Measurements from ENCODE around the gene PIAS3. TPM values are rescaled to one million over a fixed set of nuclear protein-coding genes. Genes with fewer than 3 reads are reported as not detected.
"Not testable (repeated sequence)": the region's sequence is repeated elsewhere in the genome, so short reads cannot be mapped to it uniquely, and the experiment has no call there.

Gene PIAS3
- total RNA-seq, 6 donors from 2014 or later, result 23.0 to 71.2 (median 29.5) TPM

DNA sequence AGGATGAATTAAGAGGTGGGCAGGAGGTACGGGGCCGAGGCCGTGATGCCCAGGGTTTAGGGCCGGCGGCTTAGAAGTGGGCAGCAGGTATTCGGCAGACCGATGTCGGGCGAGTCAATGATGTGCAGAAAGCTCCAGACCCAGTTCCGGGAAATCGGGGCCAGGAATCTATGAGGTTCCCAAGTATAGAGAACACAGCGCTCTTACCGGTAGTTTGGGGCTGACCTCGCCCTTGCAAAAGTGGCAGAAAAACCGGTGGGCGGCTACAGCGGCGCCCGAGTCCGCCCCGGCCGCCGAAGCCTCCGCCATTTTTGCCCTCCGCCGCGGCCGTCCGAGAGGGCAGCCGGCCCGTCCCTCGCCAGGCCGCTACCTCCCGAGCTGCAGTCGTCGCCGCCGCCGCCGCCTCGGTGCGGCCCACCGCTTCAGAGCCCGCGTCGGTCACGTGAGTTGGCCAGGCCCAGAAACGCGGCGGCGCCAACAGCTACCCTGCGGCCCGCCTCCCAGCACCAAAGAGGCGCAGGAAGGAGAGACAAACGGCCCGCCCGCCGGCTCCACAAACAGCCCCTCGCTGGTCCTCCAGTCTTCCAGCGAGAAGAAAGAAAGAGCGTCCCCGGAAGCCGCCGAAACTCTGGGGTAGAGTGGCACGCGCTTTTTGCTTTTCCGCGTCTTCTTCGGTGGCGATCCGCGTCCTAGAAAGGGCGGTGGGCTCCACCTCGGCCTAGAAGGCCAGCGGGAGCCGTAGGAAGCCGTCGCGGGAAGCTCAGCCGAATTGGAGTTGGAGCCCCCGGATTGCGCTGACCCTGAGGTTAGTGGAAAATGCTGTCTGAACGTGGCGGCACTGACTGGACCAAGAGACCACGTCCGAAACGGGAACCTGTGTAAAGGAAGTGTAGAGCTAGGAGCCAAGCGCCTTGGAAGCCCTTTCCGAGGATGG, 35.0 kb downstream of the PIAS3 start, which contains the start of the genes POLR3C and RNF115:
POLR3C (plus strand) TSS at position 636 of the 934 bp plus-strand sequence. CDS start 1,577 bp downstream, outside the sequence.
RNF115 (minus strand) TSS at position 531 of the 934 bp plus-strand sequence; CDS start at position 309, 222 bp downstream.
- peak; percentile 60 to 96 for TF ChIP-seq POLR2AphosphoS5 (IDR thresholded peaks at IDR 0.05)
- TF ChIP-seq EP300 (IDR thresholded peaks at IDR 0.05), result no peak
- peak in 3 of 4 donors; percentile 85 to 95 (median 86) for TF ChIP-seq POLR2A (IDR thresholded peaks at IDR 0.05)
- TF ChIP-seq, protein P1, sequence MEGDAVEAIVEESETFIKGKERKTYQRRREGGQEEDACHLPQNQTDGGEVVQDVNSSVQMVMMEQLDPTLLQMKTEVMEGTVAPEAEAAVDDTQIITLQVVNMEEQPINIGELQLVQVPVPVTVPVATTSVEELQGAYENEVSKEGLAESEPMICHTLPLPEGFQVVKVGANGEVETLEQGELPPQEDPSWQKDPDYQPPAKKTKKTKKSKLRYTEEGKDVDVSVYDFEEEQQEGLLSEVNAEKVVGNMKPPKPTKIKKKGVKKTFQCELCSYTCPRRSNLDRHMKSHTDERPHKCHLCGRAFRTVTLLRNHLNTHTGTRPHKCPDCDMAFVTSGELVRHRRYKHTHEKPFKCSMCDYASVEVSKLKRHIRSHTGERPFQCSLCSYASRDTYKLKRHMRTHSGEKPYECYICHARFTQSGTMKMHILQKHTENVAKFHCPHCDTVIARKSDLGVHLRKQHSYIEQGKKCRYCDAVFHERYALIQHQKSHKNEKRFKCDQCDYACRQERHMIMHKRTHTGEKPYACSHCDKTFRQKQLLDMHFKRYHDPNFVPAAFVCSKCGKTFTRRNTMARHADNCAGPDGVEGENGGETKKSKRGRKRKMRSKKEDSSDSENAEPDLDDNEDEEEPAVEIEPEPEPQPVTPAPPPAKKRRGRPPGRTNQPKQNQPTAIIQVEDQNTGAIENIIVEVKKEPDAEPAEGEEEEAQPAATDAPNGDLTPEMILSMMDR (IDR thresholded peaks at IDR 0.05), result peak in 1 of 6 experiments; percentile 11
- Histone ChIP-seq H3K27ac (peak within 1 kb of the TSS; percentile 90 to 98 (median 96)), H3K4me1 (peaks cover 8 to 14% (median 12%) of the 10 kb centered on the region in 4 donors), H3K27me3 (no peaks in the 10 kb centered on the region), H3K9me3 (no peaks in the 10 kb centered on the region), H3K4me3 (peak within 1 kb of the TSS; percentile 58 to 90 (median 80)), H3K36me3 (peaks cover 14 to 33% (median 20%) of the 10 kb centered on the region in 4 donors)
- ATAC-seq (ENCODE audit: low FRiP score in 2 of 2), result peak; percentile 96 to 97
- DNase-seq, result peak; percentile 95 to 96
- 1% methylated on average over 30 to 46 of the region's 89 CpGs for WGBS, 2 donors

- WGBS, 2 donors, result no CpG with 5 or more reads among the region's 16 CpGs
- DNase-seq, H3K27me3 ChIP-seq, H3K9me3 ChIP-seq: not testable (repeated sequence)
- peak overlapping the region in 2 of 4 donors; percentile 32 to 76 for H3K4me3 ChIP-seq
- peaks cover 7 to 23% (median 13%) of the 10 kb centered on the region in 4 donors for H3K36me3 ChIP-seq
- H3K4me1 ChIP-seq, result peaks cover 8 to 14% (median 12%) of the 10 kb centered on the region in 4 donors
- peak in 1 of 2 donors; percentile 5 for ATAC-seq (ENCODE audit: low FRiP score in 2 of 2)
- peak overlapping the region in 1 of 4 donors; percentile 51 for H3K27ac ChIP-seq
Observed at GRCh38 chr1:145822779-145823331, 36.0 kb downstream of the PIAS3 start.

DNA sequence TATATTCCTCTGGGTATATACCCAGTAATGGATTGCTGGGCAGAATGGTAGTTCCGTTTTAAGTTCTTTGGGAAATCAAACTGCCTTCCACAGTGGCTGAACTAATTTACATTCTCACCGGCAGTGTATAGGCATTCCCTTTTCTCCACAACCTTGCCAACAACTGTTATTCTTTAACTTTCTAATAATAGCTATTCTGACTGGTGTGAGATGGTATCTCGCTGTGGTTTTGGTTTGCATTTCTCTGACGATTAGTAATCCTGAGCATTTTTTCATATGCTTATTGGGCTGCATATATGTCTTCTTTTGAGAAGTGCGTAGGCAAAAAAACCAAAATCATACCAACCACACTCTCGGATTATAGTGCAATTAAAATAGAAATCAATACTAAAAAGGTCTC, 40.8 kb downstream of the PIAS3 start:
- H3K9me3 ChIP-seq; DNase-seq; H3K36me3 ChIP-seq; H3K4me3 ChIP-seq; H3K4me1 ChIP-seq; H3K27me3 ChIP-seq; ATAC-seq (ENCODE audit: low FRiP score in 2 of 2); H3K27ac ChIP-seq: not testable (repeated sequence)
- 45 to 69% methylated on average over 2 of the region's 6 CpGs for WGBS, 2 donors

DNA sequence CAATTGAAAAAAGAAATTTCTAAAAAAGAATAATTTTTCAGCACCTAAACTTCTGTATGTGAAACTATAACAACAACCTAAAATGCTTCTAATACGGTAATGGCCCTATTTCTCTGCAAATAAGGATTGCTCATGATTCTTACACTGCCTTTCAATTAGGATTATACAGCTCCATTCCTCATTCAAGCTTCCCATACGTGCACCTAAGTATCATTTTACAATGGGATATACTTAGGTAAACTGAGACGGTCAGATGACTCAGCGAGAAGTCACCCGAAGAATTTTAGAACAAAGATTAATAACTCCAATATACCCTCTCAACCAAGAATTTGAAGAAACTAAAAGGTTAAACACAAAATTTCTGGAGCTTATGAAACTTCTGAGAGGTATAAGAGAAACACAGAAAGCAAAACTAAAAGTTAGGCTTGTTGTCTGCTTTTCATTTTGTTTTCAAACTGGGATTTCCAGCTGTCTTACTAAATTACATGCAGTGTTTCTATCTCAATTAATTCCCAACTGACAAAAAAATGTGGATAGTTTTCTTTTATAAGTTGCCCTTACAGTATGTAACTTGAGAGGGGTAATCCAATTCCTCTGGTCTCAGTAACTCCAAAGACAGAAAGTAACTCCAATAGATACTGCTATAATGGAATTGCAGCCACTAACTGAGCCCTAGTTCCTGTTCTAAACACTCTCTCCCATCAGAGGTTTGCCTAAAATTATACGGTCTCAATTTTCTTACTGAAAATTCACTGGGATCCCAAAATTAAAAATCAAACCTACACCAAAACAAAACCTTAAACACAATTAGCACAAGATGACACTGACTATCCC, 45.7 kb downstream of the PIAS3 start:
- DNase-seq, result not testable (repeated sequence)

DNA sequence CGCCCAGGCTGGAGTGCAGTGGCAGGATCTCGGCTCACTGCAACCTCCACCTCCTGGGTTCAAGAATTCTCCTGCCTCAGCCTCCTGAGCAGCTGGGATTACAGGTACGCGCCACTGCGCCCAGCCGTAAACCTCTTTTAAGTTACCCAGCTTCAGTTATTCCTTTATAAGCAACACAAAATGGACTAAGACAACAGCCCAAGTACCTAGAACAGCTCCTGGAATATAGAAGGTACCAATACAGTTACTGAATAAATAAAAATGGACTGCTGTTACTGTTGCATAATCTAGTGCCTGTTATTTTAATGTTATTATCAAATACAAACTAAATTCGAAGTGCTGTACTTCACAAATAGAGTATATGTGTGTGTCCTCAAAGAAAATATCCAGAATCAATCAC, 52.0 kb downstream of the PIAS3 start:
- Histone ChIP-seq H3K4me3 (no peak overlapping the region), H3K27ac (no peak overlapping the region), H3K27me3 (no peaks in the 10 kb centered on the region), H3K4me1 (peaks cover 5 to 24% (median 11%) of the 10 kb centered on the region in 4 donors), H3K9me3 (no peaks in the 10 kb centered on the region), H3K36me3 (no peaks in the 10 kb centered on the region)
- no peak for TF ChIP-seq POLR2A (IDR thresholded peaks at IDR 0.05)
- WGBS, 2 donors, result 90 to 96% methylated on average over 7 of the region's 7 CpGs
- DNase-seq (no peak), ATAC-seq (ENCODE audit: low FRiP score in 2 of 2) (no peak)

More for the DNA sequence above, 45.7 kb downstream of the PIAS3 start:
- H3K4me1 ChIP-seq; H3K9me3 ChIP-seq; H3K27me3 ChIP-seq; H3K36me3 ChIP-seq; H3K27ac ChIP-seq; ATAC-seq (ENCODE audit: low FRiP score in 2 of 2); H3K4me3 ChIP-seq: not testable (repeated sequence)
- WGBS, 2 donors, result 65 to 82% methylated on average over 5 to 6 of the region's 6 CpGs

- WGBS, 2 donors, result 93 to 100% methylated on average over 4 of the region's 4 CpGs
- no peak for TF ChIP-seq EP300 (IDR thresholded peaks at IDR 0.05)
- TF ChIP-seq, protein P1 (IDR thresholded peaks at IDR 0.05), result no peak
- no peak for TF ChIP-seq POLR2AphosphoS5 (IDR thresholded peaks at IDR 0.05)
- no peak for TF ChIP-seq POLR2A (IDR thresholded peaks at IDR 0.05)
- no peaks in the 10 kb centered on the region for H3K27me3 ChIP-seq
Observed at GRCh38 chr1:145806408-145806807, 52.5 kb downstream of the PIAS3 start.

More at GRCh38 chr1:145806408-145806807, 52.5 kb downstream of the PIAS3 start:
- Histone ChIP-seq H3K4me3 (no peak overlapping the region), H3K4me1 (peaks cover 5 to 24% (median 13%) of the 10 kb centered on the region in 4 donors), H3K27ac (no peak overlapping the region), H3K9me3 (no peaks in the 10 kb centered on the region), H3K36me3 (no peaks in the 10 kb centered on the region)
- ATAC-seq (ENCODE audit: low FRiP score in 2 of 2) (no peak), DNase-seq (no peak)

All from upper lobe of left lung (tissue), 6 donors.